Neural cell (in vitro differentiated cells): ENCODE measurements around the gene ABCA6.

ENCODE experiments used
- EP300 ChIP-seq: fragments of 450-650 bp; conservative IDR thresholded peaks from 2 replicates; pipeline ENCODE4 v1.6.1; 2014; ENCODE audit warnings: antibody characterized with exemption, mild to moderate bottlenecking, moderate library complexity; ENCODE audit not compliant: poor library complexity, severe bottlenecking
- POLR2AphosphoS5 ChIP-seq: IDR thresholded peaks from 2 replicates; pipeline ENCODE4 v1.6.1; 2012
- REST ChIP-seq: IDR thresholded peaks from 2 replicates; pipeline ENCODE4 v1.6.1; 2012; ENCODE audit warnings: borderline replicate concordance
- TF ChIP-seq, protein P1 (sequence below): fragments of 450-650 bp; IDR thresholded peaks from 2 replicates; pipeline ENCODE4 v1.5.1; 2014; ENCODE audit warnings: antibody characterized with exemption, mild to moderate bottlenecking, moderate library complexity; ENCODE audit not compliant: poor library complexity, severe bottlenecking

DNA sequence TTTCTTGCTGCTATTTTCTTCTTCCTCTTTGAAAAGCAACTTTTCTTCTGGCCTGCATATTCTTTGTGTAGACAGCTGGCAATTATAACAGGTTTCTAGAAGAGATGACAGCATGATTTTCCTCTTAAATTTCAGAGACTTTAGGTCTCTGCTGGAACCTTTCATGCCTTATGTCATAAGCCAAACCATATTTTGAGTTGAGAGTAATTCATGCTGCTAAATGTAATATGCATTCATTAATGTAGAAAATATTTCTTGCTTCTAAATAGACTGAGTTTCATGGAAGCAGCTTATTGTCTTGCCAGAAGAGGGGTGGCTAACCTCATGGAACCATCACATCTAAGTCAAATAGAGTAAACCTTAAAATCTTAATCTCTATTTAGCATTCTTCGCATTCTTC, 55.1 kb downstream of the ABCA6 start:
- TF ChIP-seq POLR2AphosphoS5: no peak
- TF ChIP-seq, protein P1, sequence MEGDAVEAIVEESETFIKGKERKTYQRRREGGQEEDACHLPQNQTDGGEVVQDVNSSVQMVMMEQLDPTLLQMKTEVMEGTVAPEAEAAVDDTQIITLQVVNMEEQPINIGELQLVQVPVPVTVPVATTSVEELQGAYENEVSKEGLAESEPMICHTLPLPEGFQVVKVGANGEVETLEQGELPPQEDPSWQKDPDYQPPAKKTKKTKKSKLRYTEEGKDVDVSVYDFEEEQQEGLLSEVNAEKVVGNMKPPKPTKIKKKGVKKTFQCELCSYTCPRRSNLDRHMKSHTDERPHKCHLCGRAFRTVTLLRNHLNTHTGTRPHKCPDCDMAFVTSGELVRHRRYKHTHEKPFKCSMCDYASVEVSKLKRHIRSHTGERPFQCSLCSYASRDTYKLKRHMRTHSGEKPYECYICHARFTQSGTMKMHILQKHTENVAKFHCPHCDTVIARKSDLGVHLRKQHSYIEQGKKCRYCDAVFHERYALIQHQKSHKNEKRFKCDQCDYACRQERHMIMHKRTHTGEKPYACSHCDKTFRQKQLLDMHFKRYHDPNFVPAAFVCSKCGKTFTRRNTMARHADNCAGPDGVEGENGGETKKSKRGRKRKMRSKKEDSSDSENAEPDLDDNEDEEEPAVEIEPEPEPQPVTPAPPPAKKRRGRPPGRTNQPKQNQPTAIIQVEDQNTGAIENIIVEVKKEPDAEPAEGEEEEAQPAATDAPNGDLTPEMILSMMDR: no peak
- no peak for TF ChIP-seq EP300
- TF ChIP-seq REST: no peak
